DMS53 treated with DMSO at 0.1 percent for 48 hours (cell line): ENCODE measurements around the gene TAF1D.

Source experiments
- DNase-seq: peaks from one replicate; lab custom pipeline; 2025; ENCODE audit not compliant: unreplicated experiment; lab: John Stamatoyannopoulos, UW

The TAF1D gene

GRCh38 chr11:93751001-93751400 lies 9.7 kb upstream of the TAF1D start:
- DNase-seq, result no peak

- no peak for DNase-seq
These were observed 5.8 kb upstream of the TAF1D start for GRCh38 chr11:93747122-93747521.

- no peak for DNase-seq
These were observed 4.8 kb upstream of the TAF1D start for GRCh38 chr11:93746101-93746500.

- DNase-seq, result peak; percentile 56
These were observed 3.9 kb upstream of the TAF1D start for GRCh38 chr11:93745005-93745755.

- DNase-seq, result no peak
These were observed 3.3 kb upstream of the TAF1D start for GRCh38 chr11:93744669-93745004.

- DNase-seq, result no peak
These were observed 2.0 kb upstream of the TAF1D start for GRCh38 chr11:93743291-93743690.

GRCh38 chr11:93741882-93742226 lies 559 bp upstream of the TAF1D start:
- peak; percentile 83 for DNase-seq

GRCh38 chr11:93740730-93741093 lies 583 bp downstream of the TAF1D start:
- peak; percentile 66 for DNase-seq

GRCh38 chr11:93740031-93740729 lies 1.1 kb downstream of the TAF1D start:
- DNase-seq, result peak; percentile 56

- DNase-seq, result peak; percentile 51
These were observed 2.6 kb downstream of the TAF1D start for GRCh38 chr11:93738647-93739081.

- peak; percentile 44 for DNase-seq
These were observed 3.2 kb downstream of the TAF1D start for GRCh38 chr11:93737904-93738612.

- DNase-seq, result no peak
These were observed 5.2 kb downstream of the TAF1D start for GRCh38 chr11:93736129-93736528.

GRCh38 chr11:93735627-93736026 lies 5.7 kb downstream of the TAF1D start:
- DNase-seq, result no peak

GRCh38 chr11:93734427-93735222 lies 6.7 kb downstream of the TAF1D start:
- no peak for DNase-seq

- no peak for DNase-seq
These were observed 7.8 kb downstream of the TAF1D start for GRCh38 chr11:93733474-93733873.

GRCh38 chr11:93732237-93732892 lies 8.9 kb downstream of the TAF1D start:
- DNase-seq, result peak; percentile 15

GRCh38 chr11:93730108-93731107 lies 10.9 kb downstream of the TAF1D start:
- no peak for DNase-seq

- DNase-seq, result no peak
These were observed 12.1 kb downstream of the TAF1D start for GRCh38 chr11:93729129-93729616.

- DNase-seq, result no peak
These were observed 12.5 kb downstream of the TAF1D start for GRCh38 chr11:93728792-93729128.
